PFSK-1 (cell line): ENCODE results near the gene KCNQ5.

ENCODE experiments used
- FOXP2 ChIP-seq: optimal IDR thresholded peaks from 2 replicates; pipeline ENCODE3; 2011; ENCODE audit warnings: borderline replicate concordance, control low read depth, inconsistent platforms; ENCODE audit not compliant: insufficient read depth; ENCODE audit errors: extremely low read length, extremely low read depth
- POLR2AphosphoS5 ChIP-seq: IDR thresholded peaks from 2 replicates; pipeline ENCODE4 v1.6.1; 2012; ENCODE audit warnings: low read depth, mild to moderate bottlenecking, control low read depth, low read length, moderate library complexity
- REST ChIP-seq, 2 experiments: IDR thresholded peaks; 2 replicates each; pipeline versions ENCODE4 v1.6.1 to v1.8.0; 2011 to 2012; ENCODE audit warnings: low read depth in 2 of 2, low read length in 2 of 2, control low read depth in 1 of 2, inconsistent platforms in 1 of 2, mild to moderate bottlenecking in 1 of 2, moderate library complexity in 1 of 2; ENCODE audit not compliant: insufficient read depth in 1 of 2
- SIN3A ChIP-seq: IDR thresholded peaks from 2 replicates; pipeline ENCODE4 v1.6.1; 2012; ENCODE audit warnings: mild to moderate bottlenecking, low read length, moderate library complexity, borderline replicate concordance; ENCODE audit not compliant: insufficient read depth
- TAF1 ChIP-seq: IDR thresholded peaks from 2 replicates; pipeline ENCODE4 v1.6.1; 2012; ENCODE audit warnings: low read length, control low read depth, borderline replicate concordance; ENCODE audit not compliant: insufficient read depth

KCNQ5 gene

DNA sequence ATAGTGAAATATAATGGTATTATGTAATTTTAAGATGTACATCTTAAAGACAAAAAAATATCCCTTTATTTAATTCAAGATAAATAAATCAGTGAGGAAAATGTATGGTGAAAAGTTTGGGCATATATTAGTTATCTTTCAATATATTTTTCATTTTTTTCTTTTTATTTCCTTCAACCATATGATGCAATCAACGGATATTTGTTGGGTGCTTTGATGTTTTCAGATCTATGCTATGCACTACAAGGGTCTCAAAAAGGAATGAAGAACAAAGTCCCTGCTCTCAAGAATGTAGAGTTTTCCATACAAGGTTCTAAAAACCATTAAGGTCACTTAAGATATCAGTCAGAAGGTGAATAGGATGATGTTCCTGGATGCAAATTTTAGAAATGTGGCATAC lies 345.5 kb downstream of the KCNQ5 start:
- TF ChIP-seq TAF1, result no peak
- no peak for TF ChIP-seq SIN3A
- TF ChIP-seq POLR2AphosphoS5, result no peak

GRCh38 chr6:72968704-72969103 lies 346.8 kb downstream of the KCNQ5 start:
- TF ChIP-seq SIN3A (no peak), POLR2AphosphoS5 (no peak), REST (IDR thresholded peaks at IDR 0.05; ENCODE audit: insufficient read depth in 1 of 2, low read depth in 2 of 2, low read length in 2 of 2) (no peak), TAF1 (no peak), FOXP2 (no peak)

DNA sequence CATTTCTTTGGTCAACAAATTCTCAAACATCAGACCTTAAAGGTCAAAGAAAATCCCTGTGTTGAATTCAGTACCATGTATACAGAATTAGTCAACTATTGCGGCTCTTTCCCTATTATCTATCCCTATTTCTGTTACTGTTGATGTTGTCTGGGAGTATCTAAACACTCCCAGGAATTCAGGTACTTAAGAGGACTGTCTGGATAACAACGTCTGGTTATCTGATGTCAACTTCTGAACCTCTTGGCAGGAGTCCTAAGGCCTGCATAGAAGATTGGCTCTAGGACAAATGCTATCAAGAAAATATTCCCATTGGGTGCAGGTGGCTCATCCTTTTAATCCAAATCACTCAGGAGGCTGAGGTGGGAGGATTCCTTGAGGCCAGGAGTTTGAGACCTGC lies 347.8 kb downstream of the KCNQ5 start:
- TF ChIP-seq REST (IDR thresholded peaks at IDR 0.05; ENCODE audit: insufficient read depth in 1 of 2, low read depth in 2 of 2, low read length in 2 of 2) (no peak), TAF1 (no peak), SIN3A (no peak), POLR2AphosphoS5 (no peak), FOXP2 (no peak)

GRCh38 chr6:72972579-72972978 lies 350.7 kb downstream of the KCNQ5 start:
- no peak for TF ChIP-seq TAF1
- TF ChIP-seq REST (IDR thresholded peaks at IDR 0.05; ENCODE audit: insufficient read depth in 1 of 2, low read depth in 2 of 2, low read length in 2 of 2), result no peak
- no peak for TF ChIP-seq SIN3A
- TF ChIP-seq POLR2AphosphoS5, result no peak
- TF ChIP-seq FOXP2, result no peak

DNA sequence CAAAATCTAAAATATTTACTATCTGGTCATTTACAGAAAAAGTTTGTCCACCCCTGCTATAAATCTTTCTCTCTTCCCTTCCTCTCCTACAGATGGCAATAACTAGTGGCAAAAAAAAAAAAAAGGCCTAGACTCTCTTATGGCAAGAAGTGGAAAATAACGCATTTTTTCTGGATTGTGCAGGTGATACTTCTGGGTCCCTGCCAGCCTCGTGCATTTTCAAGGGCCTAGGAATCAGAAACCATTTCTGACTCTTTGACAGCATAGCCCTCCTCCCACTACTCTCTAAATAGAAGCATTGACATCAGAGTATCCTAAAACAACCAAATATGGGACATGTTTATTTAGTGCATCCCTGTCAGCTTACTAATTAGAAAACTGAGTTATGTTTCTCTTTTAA lies 352.4 kb downstream of the KCNQ5 start:
- TF ChIP-seq POLR2AphosphoS5, result no peak
- no peak for TF ChIP-seq SIN3A
- no peak for TF ChIP-seq TAF1
- no peak for TF ChIP-seq FOXP2
- no peak for TF ChIP-seq REST (IDR thresholded peaks at IDR 0.05; ENCODE audit: insufficient read depth in 1 of 2, low read depth in 2 of 2, low read length in 2 of 2)
